ENCODE measurements around the gene ZIM2. TPM values are rescaled to one million over a fixed set of nuclear protein-coding genes. Genes with fewer than 3 reads are reported as not detected.

Gene ZIM2
- total and polyA plus RNA-seq, 9 of the 15 experiments (the other 6 are each of a cell fraction or from before 2014, with no cell fraction given), result not detected

- in situ Hi-C loops (cut with MboI) (no loop called here), intact Hi-C loops (cut with micrococcal nuclease) (no loop called here)
- no peak for FAIRE-seq
- POLR2A ChIA-PET, result no interaction called here
- H3K4me1 ChIP-seq (replicated peaks in 1 of 2; ENCODE audit: control insufficient read depth in 2 of 2, insufficient read depth in 2 of 2, low read length in 2 of 2), result no peaks in the 10 kb centered on the region
- no peak overlapping the region for H3K4me3 ChIP-seq
- H4K20me1 ChIP-seq (replicated peaks; ENCODE audit: control insufficient read depth, insufficient read depth, low read length), result no peaks in the 10 kb centered on the region
- H3K36me3 ChIP-seq (ENCODE audit: control insufficient read depth, insufficient read depth, low read length), result no peaks in the 10 kb centered on the region
- CTCF ChIA-PET (ENCODE audit: low intra/inter-chr PET ratio), result no interaction called here
- H3K27me3 ChIP-seq (ENCODE audit: control insufficient read depth in 2 of 2, insufficient read depth in 2 of 2, low read length in 2 of 2), result no peaks in the 10 kb centered on the region
- DNase-seq (ENCODE audit: extremely low read depth in 1 of 4, low spot score in 3 of 4), result no peak
- BruUV-seq (replicated peaks), result no TSS peak
- no peaks in the 10 kb centered on the region for H3K79me2 ChIP-seq (ENCODE audit: control insufficient read depth, insufficient read depth, low read length)
- H3K27ac ChIP-seq (ENCODE audit: extremely low read depth, low read depth, low read length), result no peak overlapping the region
- WGBS (ENCODE audit: insufficient coverage, low coverage, missing lambda C conversion rate), result 32% methylated on average over 21 of the region's 25 CpGs
- no peaks in the 10 kb centered on the region for H3K9me1 ChIP-seq (ENCODE audit: control insufficient read depth, insufficient read depth, low read length)
- H3K9ac ChIP-seq (ENCODE audit: insufficient read depth in 1 of 2, low read depth in 2 of 2, low read length in 2 of 2), result no peak overlapping the region
- peaks cover 2% of the 10 kb centered on the region; the same call in 1 of the 2 replicates for H3K9me3 ChIP-seq (replicated peaks; ENCODE audit: control insufficient read depth, insufficient read depth, low read depth, low read length)
- ATAC-seq, result no peak
- TF ChIP-seq SMAD2 (IDR thresholded peaks at IDR 0.05; ENCODE audit: low read depth, low read length), result no peak
- TF ChIP-seq, protein P1, sequence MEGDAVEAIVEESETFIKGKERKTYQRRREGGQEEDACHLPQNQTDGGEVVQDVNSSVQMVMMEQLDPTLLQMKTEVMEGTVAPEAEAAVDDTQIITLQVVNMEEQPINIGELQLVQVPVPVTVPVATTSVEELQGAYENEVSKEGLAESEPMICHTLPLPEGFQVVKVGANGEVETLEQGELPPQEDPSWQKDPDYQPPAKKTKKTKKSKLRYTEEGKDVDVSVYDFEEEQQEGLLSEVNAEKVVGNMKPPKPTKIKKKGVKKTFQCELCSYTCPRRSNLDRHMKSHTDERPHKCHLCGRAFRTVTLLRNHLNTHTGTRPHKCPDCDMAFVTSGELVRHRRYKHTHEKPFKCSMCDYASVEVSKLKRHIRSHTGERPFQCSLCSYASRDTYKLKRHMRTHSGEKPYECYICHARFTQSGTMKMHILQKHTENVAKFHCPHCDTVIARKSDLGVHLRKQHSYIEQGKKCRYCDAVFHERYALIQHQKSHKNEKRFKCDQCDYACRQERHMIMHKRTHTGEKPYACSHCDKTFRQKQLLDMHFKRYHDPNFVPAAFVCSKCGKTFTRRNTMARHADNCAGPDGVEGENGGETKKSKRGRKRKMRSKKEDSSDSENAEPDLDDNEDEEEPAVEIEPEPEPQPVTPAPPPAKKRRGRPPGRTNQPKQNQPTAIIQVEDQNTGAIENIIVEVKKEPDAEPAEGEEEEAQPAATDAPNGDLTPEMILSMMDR (IDR thresholded peaks at IDR 0.05 in 2 of 3, conservative IDR thresholded peaks at IDR 0.05 in 1 of 3; ENCODE audit: insufficient read depth in 2 of 3, low read depth in 1 of 3, low read length in 3 of 3), result 0 out of 6 replicates have a peak, but pooled peaks of 1 of the 3 experiments have one; percentile 19
- H2AFZ ChIP-seq (ENCODE audit: low read depth, low read length), result no peak overlapping the region
- no peak overlapping the region for H3K4me2 ChIP-seq (ENCODE audit: insufficient read depth, low read length)
Measured at GRCh38 chr19:56837492-56838023, 3.0 kb downstream of the ZIM2 start.

GRCh38 chr19:56837004-56837403, 3.5 kb downstream of the ZIM2 start:
- DNase-seq (ENCODE audit: extremely low read depth in 1 of 4, low spot score in 3 of 4) (peak in 2 of 4 experiments; percentile 11 to 13), ATAC-seq (no peak), FAIRE-seq (no peak)
- WGBS (ENCODE audit: insufficient coverage, low coverage, missing lambda C conversion rate), result 2% methylated on average over 6 of the region's 6 CpGs
- H3K36me3 ChIP-seq (ENCODE audit: control insufficient read depth, insufficient read depth, low read length), result no peaks in the 10 kb centered on the region
- H4K20me1 ChIP-seq (replicated peaks; ENCODE audit: control insufficient read depth, insufficient read depth, low read length), result no peaks in the 10 kb centered on the region
- no peaks in the 10 kb centered on the region for H3K4me1 ChIP-seq (replicated peaks in 1 of 2; ENCODE audit: control insufficient read depth in 2 of 2, insufficient read depth in 2 of 2, low read length in 2 of 2)
- H3K27ac ChIP-seq (ENCODE audit: extremely low read depth, low read depth, low read length), result no peak overlapping the region
- no peak overlapping the region for H3K4me3 ChIP-seq
- ChIA-PET CTCF (ENCODE audit: low intra/inter-chr PET ratio) (no interaction called here), POLR2A (interaction anchor here (0.8 kb wide), 1 partner anchor 26 kb away, joined by 3 read pairs; no protein-coding TSS in a partner anchor)
- peaks cover 2% of the 10 kb centered on the region; the same call in 1 of the 2 replicates for H3K9me3 ChIP-seq (replicated peaks; ENCODE audit: control insufficient read depth, insufficient read depth, low read depth, low read length)
- no peaks in the 10 kb centered on the region for H3K79me2 ChIP-seq (ENCODE audit: control insufficient read depth, insufficient read depth, low read length)
- no peak overlapping the region for H3K4me2 ChIP-seq (ENCODE audit: insufficient read depth, low read length)
- intact Hi-C loops (cut with micrococcal nuclease) (no loop called here), in situ Hi-C loops (cut with MboI) (no loop called here)
- H3K9me1 ChIP-seq (ENCODE audit: control insufficient read depth, insufficient read depth, low read length), result no peaks in the 10 kb centered on the region
- no peaks in the 10 kb centered on the region for H3K27me3 ChIP-seq (ENCODE audit: control insufficient read depth in 2 of 2, insufficient read depth in 2 of 2, low read length in 2 of 2)
- no peak overlapping the region for H2AFZ ChIP-seq (ENCODE audit: low read depth, low read length)
- BruUV-seq (replicated peaks), result no TSS peak
- H3K9ac ChIP-seq (ENCODE audit: insufficient read depth in 1 of 2, low read depth in 2 of 2, low read length in 2 of 2), result no peak overlapping the region
- TF ChIP-seq CHD4 (IDR thresholded peaks at IDR 0.05; ENCODE audit: insufficient read depth, insufficient replicate concordance, low read depth, low read length, poor library complexity, severe bottlenecking) (no peak), ELF2 (CRISPR knock-in tag; IDR thresholded peaks at IDR 0.05) (no peak), HNRNPH1 (optimal IDR thresholded peaks at IDR 0.05; ENCODE audit: low read depth, low read length) (no peak), ZNF121 (CRISPR knock-in tag; conservative IDR thresholded peaks at IDR 0.05) (no peak), CGGBP1 (CRISPR knock-in tag; IDR thresholded peaks at IDR 0.05) (no peak), HDGF (IDR thresholded peaks at IDR 0.05) (no peak)
- TF ChIP-seq, protein P2, sequence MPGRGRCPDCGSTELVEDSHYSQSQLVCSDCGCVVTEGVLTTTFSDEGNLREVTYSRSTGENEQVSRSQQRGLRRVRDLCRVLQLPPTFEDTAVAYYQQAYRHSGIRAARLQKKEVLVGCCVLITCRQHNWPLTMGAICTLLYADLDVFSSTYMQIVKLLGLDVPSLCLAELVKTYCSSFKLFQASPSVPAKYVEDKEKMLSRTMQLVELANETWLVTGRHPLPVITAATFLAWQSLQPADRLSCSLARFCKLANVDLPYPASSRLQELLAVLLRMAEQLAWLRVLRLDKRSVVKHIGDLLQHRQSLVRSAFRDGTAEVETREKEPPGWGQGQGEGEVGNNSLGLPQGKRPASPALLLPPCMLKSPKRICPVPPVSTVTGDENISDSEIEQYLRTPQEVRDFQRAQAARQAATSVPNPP (IDR thresholded peaks at IDR 0.05; ENCODE audit: borderline replicate concordance, insufficient read depth, insufficient read length), result no peak
